HEK293 (cell line): Measurements from ENCODE around the gene PLCH2.

Experiments used
- CTCF ChIP-seq: fragments of 450-650 bp; formaldehyde crosslinking; IDR thresholded peaks from 2 replicates; pipeline ENCODE4 v1.5.1; 2016; ENCODE audit warnings: missing biosample characterization, missing genetic modification characterization
- ZBTB1 ChIP-seq: fragments of 450-650 bp; formaldehyde crosslinking; IDR thresholded peaks from 2 replicates; pipeline ENCODE4 v1.5.1; 2016; ENCODE audit warnings: missing biosample characterization, missing genetic modification characterization
- ZNF274 ChIP-seq, 2 experiments: fragments of 200-500 bp in 1 of 2; fragments of 450-650 bp in 1 of 2; sonication (Bioruptor generic) in 1 of 2; formaldehyde crosslinking in 1 of 2; IDR thresholded peaks; 2 replicates each; pipeline versions ENCODE4 v1.5.1 to v1.6.1; 2014 to 2016; ENCODE audit warnings: borderline replicate concordance in 1 of 2, inconsistent platforms in 1 of 2, low read length in 1 of 2, missing biosample characterization in 1 of 2, missing genetic modification characterization in 1 of 2
- ZNF302 ChIP-seq: fragments of 450-650 bp; formaldehyde crosslinking; IDR thresholded peaks from 2 replicates; pipeline ENCODE4 v1.5.1; 2016; ENCODE audit warnings: missing biosample characterization, missing genetic modification characterization, low read depth
- ZNF513 ChIP-seq: fragments of 450-650 bp; IDR thresholded peaks from 2 replicates; pipeline ENCODE4 v1.5.1; 2018; ENCODE audit warnings: missing biosample characterization, missing genetic modification characterization
- ZNF549 ChIP-seq: fragments of 450-650 bp; IDR thresholded peaks from 2 replicates; pipeline ENCODE4 v1.5.1; 2018; ENCODE audit warnings: missing biosample characterization, missing genetic modification characterization, mild to moderate bottlenecking, inconsistent platforms, moderate library complexity
- TF ChIP-seq, protein P1 (sequence below): fragments of 450-650 bp; formaldehyde crosslinking; IDR thresholded peaks from 2 replicates; pipeline ENCODE4 v1.5.1; 2016; ENCODE audit warnings: missing biosample characterization, missing genetic modification characterization
- TF ChIP-seq, protein P2 (sequence below): fragments of 450-650 bp; formaldehyde crosslinking; optimal IDR thresholded peaks from 2 replicates; pipeline ENCODE3; 2016; ENCODE audit warnings: missing biosample characterization, mild to moderate bottlenecking, missing genetic modification characterization

GRCh38 chr1:2518528-2518927, 42.4 kb downstream of the PLCH2 start:
- TF ChIP-seq CTCF (tag by site-specific recombination): no peak
- no peak for TF ChIP-seq ZNF302 (tag by site-specific recombination)
- TF ChIP-seq ZNF549 (tag by site-specific recombination): no peak
- no peak for TF ChIP-seq ZBTB1 (tag by site-specific recombination)
- TF ChIP-seq, protein P1, sequence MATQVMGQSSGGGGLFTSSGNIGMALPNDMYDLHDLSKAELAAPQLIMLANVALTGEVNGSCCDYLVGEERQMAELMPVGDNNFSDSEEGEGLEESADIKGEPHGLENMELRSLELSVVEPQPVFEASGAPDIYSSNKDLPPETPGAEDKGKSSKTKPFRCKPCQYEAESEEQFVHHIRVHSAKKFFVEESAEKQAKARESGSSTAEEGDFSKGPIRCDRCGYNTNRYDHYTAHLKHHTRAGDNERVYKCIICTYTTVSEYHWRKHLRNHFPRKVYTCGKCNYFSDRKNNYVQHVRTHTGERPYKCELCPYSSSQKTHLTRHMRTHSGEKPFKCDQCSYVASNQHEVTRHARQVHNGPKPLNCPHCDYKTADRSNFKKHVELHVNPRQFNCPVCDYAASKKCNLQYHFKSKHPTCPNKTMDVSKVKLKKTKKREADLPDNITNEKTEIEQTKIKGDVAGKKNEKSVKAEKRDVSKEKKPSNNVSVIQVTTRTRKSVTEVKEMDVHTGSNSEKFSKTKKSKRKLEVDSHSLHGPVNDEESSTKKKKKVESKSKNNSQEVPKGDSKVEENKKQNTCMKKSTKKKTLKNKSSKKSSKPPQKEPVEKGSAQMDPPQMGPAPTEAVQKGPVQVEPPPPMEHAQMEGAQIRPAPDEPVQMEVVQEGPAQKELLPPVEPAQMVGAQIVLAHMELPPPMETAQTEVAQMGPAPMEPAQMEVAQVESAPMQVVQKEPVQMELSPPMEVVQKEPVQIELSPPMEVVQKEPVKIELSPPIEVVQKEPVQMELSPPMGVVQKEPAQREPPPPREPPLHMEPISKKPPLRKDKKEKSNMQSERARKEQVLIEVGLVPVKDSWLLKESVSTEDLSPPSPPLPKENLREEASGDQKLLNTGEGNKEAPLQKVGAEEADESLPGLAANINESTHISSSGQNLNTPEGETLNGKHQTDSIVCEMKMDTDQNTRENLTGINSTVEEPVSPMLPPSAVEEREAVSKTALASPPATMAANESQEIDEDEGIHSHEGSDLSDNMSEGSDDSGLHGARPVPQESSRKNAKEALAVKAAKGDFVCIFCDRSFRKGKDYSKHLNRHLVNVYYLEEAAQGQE: no peak
- TF ChIP-seq ZNF274 (IDR thresholded peaks at IDR 0.05; ENCODE audit: low read length): no peak
- no peak for TF ChIP-seq ZNF274 (tag by site-specific recombination; IDR thresholded peaks at IDR 0.05; ENCODE audit: borderline replicate concordance)
- TF ChIP-seq, protein P2, sequence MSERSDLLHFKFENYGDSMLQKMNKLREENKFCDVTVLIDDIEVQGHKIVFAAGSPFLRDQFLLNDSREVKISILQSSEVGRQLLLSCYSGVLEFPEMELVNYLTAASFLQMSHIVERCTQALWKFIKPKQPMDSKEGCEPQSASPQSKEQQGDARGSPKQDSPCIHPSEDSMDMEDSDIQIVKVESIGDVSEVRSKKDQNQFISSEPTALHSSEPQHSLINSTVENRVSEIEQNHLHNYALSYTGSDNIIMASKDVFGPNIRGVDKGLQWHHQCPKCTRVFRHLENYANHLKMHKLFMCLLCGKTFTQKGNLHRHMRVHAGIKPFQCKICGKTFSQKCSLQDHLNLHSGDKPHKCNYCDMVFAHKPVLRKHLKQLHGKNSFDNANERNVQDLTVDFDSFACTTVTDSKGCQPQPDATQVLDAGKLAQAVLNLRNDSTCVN (tag by site-specific recombination): no peak
- TF ChIP-seq ZNF513: no peak
